ENCODE measurements around the gene ZCWPW1.
A peak's percentile ranks its signal among the peaks of the same experiment; 100 is the strongest.

ZCWPW1 gene

DNA sequence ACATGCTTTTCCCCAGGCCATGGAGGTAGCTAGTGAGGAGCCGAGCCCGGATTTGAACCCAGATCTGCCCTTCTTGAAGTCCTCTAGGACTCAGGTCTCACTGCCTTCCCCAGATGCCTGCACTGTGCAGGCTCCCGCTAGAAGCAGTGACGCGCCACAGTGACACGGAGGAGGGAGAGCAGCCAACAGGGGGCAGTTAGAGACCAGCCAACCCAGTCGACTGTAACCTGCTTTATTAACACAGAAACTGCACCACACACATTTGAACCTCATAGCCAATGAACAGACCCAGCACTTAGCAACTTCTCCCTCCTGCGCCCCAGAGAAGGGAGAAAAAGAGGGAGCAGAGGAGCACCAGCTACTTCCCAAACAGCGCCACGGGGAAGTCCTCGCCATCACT, 27.8 kb downstream of the ZCWPW1 start:
- FAIRE-seq (no peak), DNase-seq (ENCODE audit: insufficient read length, low spot score) (no peak)
- TF ChIP-seq, protein P1, sequence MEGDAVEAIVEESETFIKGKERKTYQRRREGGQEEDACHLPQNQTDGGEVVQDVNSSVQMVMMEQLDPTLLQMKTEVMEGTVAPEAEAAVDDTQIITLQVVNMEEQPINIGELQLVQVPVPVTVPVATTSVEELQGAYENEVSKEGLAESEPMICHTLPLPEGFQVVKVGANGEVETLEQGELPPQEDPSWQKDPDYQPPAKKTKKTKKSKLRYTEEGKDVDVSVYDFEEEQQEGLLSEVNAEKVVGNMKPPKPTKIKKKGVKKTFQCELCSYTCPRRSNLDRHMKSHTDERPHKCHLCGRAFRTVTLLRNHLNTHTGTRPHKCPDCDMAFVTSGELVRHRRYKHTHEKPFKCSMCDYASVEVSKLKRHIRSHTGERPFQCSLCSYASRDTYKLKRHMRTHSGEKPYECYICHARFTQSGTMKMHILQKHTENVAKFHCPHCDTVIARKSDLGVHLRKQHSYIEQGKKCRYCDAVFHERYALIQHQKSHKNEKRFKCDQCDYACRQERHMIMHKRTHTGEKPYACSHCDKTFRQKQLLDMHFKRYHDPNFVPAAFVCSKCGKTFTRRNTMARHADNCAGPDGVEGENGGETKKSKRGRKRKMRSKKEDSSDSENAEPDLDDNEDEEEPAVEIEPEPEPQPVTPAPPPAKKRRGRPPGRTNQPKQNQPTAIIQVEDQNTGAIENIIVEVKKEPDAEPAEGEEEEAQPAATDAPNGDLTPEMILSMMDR (IDR thresholded peaks at IDR 0.05; ENCODE audit: insufficient read depth, missing control alignments), result peak; percentile 43

DNA sequence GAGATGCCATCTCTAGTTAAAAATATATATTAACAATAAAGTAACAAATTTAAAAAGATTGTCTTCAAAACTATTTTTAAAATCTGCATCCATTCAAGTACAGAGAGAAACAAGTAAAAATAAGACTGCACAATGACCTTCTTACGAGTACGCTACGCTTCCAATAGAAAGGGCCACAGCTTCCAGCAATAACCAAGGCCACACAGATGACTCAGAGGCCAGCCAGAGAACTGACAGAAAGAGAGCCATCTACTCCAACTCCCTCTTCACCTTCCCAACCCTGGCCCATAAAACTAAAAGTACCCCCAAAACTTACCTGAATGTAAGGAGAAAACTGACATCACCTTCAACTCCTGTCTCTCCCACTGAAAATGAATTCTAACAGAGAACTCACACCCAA, 28.5 kb downstream of the ZCWPW1 start:
- TF ChIP-seq, protein P1 (IDR thresholded peaks at IDR 0.05; ENCODE audit: insufficient read depth, missing control alignments), result no peak
- FAIRE-seq, result no peak
- DNase-seq (ENCODE audit: insufficient read length, low spot score), result no peak

DNA sequence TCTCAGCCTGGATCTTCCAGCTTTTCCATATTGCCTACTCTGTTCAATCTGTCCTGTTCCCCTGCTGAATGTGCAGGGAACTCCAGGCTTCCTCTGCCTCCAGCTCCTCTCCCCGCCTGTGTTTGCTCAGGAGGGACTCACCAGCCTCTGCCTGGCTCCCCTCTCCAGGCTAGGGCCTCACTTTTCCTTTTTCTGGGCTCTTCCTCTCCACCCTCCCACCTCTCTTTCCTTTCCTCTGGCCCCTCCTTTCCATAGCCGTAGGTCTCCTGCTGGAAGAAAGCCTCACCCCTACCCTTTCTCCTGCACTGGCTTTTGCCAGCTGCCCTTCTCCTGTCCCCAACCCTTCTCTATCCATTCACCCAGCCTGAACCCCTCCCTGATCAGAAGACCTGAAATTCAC, 30.3 kb downstream of the ZCWPW1 start:
- TF ChIP-seq, protein P1 (IDR thresholded peaks at IDR 0.05; ENCODE audit: insufficient read depth, missing control alignments), result no peak
- DNase-seq (ENCODE audit: insufficient read length, low spot score) (no peak), FAIRE-seq (no peak)

DNA sequence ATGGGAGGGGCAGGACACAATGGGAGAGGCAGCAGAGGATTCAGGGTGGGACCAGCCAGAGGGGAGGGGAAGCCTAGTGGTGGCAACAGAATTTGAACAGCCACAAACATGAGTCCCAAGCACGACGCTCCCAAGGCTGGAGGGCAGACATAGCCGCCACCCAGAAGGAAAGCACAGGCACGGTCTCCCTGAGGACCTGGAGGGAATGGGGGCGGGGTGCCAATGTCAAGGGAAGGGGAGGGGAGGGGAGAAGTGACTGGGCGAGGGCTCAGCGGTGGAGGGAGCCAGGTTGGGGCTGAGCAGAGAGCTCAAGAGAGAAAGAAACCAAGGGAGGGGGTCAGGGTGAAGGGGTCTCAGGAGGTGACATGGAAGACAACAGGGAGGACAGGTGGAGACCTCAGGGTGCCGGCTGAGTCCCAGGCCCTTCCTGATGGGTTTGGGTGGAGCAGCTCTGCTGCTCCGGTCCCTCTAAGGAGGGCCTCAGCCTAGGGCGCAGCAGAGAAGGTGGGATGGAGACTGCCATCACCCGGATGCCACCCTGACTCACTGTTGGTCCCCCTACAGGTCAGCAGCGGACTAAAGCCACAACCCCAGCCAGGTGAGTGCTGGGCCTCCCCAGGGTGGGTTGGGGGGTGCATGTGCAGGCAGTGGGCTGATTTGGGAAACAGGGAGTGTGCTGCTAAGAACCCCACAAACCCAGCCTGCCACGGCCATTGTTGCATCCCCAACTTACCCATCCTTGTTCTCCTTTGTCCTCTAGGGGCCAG, 31.0 kb downstream of the ZCWPW1 start:
- TF ChIP-seq, protein P1 (IDR thresholded peaks at IDR 0.05; ENCODE audit: insufficient read depth, missing control alignments), result no peak
- no peak for DNase-seq (ENCODE audit: insufficient read length, low spot score)
- no peak for FAIRE-seq

DNA sequence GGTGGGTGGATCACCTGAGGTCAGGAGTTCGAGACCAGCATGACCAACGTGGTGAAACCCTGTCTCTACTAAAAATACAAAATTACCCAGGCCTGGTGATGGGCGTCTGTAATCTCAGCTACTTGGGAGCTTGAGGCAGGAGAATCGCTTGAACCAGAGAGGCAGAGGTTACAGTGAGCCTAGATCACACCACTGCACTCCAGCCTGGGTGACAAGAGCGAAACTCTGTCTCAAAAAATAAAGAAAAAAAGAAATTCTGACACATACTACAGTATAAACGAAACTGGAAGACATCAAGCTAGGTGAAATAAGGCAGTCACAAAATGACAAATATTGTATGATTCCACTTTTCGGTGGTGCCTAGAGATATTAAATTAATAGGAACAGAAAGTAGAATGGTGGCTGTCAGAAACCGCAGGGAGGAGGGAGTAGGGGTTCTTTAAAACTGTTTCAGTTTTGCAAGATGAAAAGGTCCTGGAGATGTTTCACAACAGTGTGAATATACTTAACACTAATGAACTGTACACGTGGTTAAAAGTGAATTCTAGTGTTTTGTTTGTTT, 32.0 kb downstream of the ZCWPW1 start:
- no peak for FAIRE-seq
- no peak for DNase-seq (ENCODE audit: insufficient read length, low spot score)
- TF ChIP-seq, protein P1 (IDR thresholded peaks at IDR 0.05; ENCODE audit: insufficient read depth, missing control alignments), result no peak

DNA sequence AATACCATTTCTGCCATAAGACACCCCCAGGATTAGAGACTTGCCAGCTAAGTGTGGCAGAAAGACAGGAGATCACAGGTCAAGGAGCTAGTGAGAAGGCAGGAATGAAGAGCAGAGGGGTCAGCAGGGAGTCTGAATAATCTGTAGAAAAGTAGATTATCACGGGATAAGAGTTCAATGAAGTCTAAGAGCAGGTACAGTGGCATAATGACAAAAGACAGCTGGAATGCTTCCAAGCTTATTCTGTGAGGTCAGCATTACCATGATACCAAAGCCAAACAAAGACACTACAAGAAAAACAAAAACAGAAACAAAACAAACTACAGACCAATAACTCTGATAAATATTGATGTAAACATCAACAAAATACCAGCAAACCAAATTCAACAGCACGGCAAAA, 34.4 kb downstream of the ZCWPW1 start:
- DNase-seq (ENCODE audit: insufficient read length, low spot score), result peak; percentile 43
- peak; percentile 67 for FAIRE-seq
- TF ChIP-seq, protein P1 (IDR thresholded peaks at IDR 0.05; ENCODE audit: insufficient read depth, missing control alignments), result no peak

DNA sequence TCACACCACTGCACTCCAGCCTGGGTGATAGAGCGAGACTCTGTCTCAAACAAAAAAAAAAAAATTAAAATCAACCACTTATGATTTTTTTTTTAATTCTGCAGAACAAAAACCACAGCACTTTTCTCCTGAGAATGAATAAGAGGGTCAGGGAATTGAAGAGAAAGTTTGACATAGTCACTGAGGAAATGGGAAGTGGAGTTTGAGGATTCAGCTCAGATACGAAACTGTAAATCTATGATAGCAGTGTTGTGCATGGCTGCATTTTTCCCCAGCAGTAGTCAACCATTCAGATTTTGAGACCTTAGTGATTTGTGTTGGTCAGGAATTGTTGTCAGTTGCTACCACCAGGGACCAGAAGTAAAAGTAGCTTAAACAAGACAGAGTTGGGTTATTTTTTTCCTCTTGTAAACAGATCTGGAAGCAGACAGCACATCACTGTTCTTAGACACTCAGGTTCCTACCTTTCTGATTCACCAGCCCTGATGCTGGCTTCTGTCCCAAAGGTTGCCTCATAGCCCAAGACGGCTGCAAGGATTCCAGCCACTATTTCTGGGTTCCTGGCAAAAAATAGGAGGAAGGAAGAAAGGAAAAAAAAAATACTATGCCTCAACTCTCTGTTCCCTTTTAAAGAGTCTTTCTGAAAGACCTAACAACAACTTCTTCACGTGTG, 35.1 kb downstream of the ZCWPW1 start:
- DNase-seq (ENCODE audit: insufficient read length, low spot score) (no peak), FAIRE-seq (no peak)
- TF ChIP-seq, protein P1 (IDR thresholded peaks at IDR 0.05; ENCODE audit: insufficient read depth, missing control alignments), result no peak
